ENCODE results near the gene CDK11B. TPM values are rescaled to one million over a fixed set of nuclear protein-coding genes. Genes with fewer than 3 reads are reported as not detected.
"Not testable (repeated sequence)": the region's sequence is repeated elsewhere in the genome, so short reads cannot be mapped to it uniquely, and the experiment has no call there.

Gene CDK11B
- total RNA-seq, 1 donor from 2014 or later, result 24.3 TPM

- intact Hi-C loops (cut with micrococcal nuclease); H3K36me3 ChIP-seq; H3K4me3 ChIP-seq; H3K27me3 ChIP-seq (ENCODE audit: low read depth); H3K4me1 ChIP-seq; H3K9me3 ChIP-seq (replicated peaks); H3K27ac ChIP-seq (replicated peaks): not testable (repeated sequence)
- DNase-seq, result peak; percentile 12
Measured at GRCh38 chr1:1697358-1698183, 38.8 kb upstream of the CDK11B start.

- H3K4me3 ChIP-seq; H3K27ac ChIP-seq (replicated peaks); H3K27me3 ChIP-seq (ENCODE audit: low read depth); intact Hi-C loops (cut with micrococcal nuclease); H3K9me3 ChIP-seq (replicated peaks); H3K4me1 ChIP-seq; H3K36me3 ChIP-seq: not testable (repeated sequence)
- DNase-seq, result peak; percentile 9
Measured at GRCh38 chr1:1696431-1697357, 37.9 kb upstream of the CDK11B start.

- H3K4me1 ChIP-seq; H3K9me3 ChIP-seq (replicated peaks); H3K36me3 ChIP-seq; H3K27me3 ChIP-seq (ENCODE audit: low read depth); intact Hi-C loops (cut with micrococcal nuclease): not testable (repeated sequence)
- peak within 1 kb of the TSS; percentile 69 for H3K4me3 ChIP-seq
- DNase-seq, result peak; percentile 89
- H3K27ac ChIP-seq (replicated peaks), result peak within 1 kb of the TSS; percentile 93
Measured at GRCh38 chr1:1692714-1693647, 34.2 kb upstream of the CDK11B start, which contains the start of gene SLC35E2B. SLC35E2B (minus strand) TSS chr1:1692795; CDS start chr1:1676699, 16,096 bp downstream.

DNA sequence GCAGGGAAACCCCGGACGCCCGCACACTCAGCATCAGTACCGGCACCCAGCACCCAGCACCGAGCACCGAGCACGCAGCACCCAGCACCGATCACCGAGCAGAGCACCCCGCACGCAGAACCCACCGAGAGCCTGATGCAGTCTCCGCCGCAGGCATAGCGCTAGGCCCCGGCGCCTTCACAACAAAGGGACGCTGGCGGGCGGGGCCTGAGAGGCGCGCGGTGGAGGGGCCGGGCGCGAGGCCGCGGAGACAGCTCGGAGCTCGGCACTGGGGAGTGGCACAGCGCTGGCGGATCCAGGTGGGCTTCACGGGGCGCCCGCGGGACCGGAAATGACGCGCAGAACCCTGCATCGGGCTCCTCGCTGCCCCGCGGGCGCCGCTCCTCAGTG lies 33.5 kb upstream of the CDK11B start:
- H3K36me3 ChIP-seq; intact Hi-C loops (cut with micrococcal nuclease); H3K4me1 ChIP-seq; H3K9me3 ChIP-seq (replicated peaks); H3K27me3 ChIP-seq (ENCODE audit: low read depth): not testable (repeated sequence)
- DNase-seq, result peak; percentile 72
- peak overlapping the region; percentile 69 for H3K4me3 ChIP-seq
- peak overlapping the region; percentile 93 for H3K27ac ChIP-seq (replicated peaks)

DNA sequence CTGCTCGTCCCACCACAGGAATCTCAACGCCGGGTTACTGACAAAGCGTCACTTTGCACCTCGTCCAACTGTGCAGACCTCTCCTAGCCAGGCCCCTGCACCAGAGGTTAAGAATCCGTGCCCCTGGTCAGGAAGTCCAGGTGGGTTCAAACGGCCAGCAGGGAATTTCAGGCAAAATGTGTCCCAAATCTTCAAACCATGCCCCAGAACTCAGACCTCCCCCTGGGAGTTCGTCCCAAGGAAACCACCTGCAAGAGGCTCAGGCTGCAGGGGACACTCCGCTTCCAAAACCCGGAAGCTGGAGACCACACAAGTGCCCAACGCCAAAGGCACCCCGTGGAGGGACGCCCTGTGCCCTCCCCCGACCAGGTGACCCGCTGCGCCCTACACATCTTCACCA lies 32.6 kb upstream of the CDK11B start:
- H3K9me3 ChIP-seq (replicated peaks); H3K36me3 ChIP-seq; intact Hi-C loops (cut with micrococcal nuclease); H3K4me1 ChIP-seq; H3K27me3 ChIP-seq (ENCODE audit: low read depth): not testable (repeated sequence)
- H3K27ac ChIP-seq (replicated peaks), result peak overlapping the region; percentile 42
- H3K4me3 ChIP-seq, result peak overlapping the region; percentile 50
- DNase-seq, result peak; percentile 3

DNA sequence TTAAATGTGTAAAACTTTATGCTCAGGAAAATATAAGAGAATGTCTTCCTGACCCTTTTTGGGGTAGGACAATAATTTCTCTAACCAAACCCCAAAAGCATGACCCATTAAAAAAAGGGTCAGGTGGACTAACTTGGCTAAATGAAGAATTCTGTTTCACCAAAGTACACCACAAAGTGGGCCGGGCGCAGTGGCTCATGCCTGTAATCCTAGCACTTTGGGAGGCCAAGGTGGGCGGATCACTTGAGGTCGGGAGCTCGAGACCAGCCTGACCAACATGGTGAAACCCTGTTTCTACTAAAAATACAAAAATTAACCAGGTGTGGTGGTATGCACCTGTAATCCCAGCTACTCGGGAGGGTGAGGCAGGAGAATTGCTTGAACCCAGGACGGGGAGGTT lies 30.7 kb upstream of the CDK11B start:
- H3K36me3 ChIP-seq; H3K9me3 ChIP-seq (replicated peaks); H3K4me3 ChIP-seq; H3K27me3 ChIP-seq (ENCODE audit: low read depth); H3K4me1 ChIP-seq; H3K27ac ChIP-seq (replicated peaks); DNase-seq; intact Hi-C loops (cut with micrococcal nuclease): not testable (repeated sequence)

- intact Hi-C loops (cut with micrococcal nuclease), result no loop called here
Measured at GRCh38 chr1:1687846-1688245, 29.0 kb upstream of the CDK11B start.

More at GRCh38 chr1:1687846-1688245, 29.0 kb upstream of the CDK11B start:
- DNase-seq, result no peak
- Histone ChIP-seq H3K4me3 (no peak overlapping the region), H3K27ac (replicated peaks) (no peak overlapping the region), H3K9me3 (replicated peaks) (no peaks in the 10 kb centered on the region), H3K36me3 (peaks cover 3% of the 10 kb centered on the region), H3K27me3 (ENCODE audit: low read depth) (no peaks in the 10 kb centered on the region), H3K4me1 (peaks cover 8% of the 10 kb centered on the region)
- TF ChIP-seq, protein P1, sequence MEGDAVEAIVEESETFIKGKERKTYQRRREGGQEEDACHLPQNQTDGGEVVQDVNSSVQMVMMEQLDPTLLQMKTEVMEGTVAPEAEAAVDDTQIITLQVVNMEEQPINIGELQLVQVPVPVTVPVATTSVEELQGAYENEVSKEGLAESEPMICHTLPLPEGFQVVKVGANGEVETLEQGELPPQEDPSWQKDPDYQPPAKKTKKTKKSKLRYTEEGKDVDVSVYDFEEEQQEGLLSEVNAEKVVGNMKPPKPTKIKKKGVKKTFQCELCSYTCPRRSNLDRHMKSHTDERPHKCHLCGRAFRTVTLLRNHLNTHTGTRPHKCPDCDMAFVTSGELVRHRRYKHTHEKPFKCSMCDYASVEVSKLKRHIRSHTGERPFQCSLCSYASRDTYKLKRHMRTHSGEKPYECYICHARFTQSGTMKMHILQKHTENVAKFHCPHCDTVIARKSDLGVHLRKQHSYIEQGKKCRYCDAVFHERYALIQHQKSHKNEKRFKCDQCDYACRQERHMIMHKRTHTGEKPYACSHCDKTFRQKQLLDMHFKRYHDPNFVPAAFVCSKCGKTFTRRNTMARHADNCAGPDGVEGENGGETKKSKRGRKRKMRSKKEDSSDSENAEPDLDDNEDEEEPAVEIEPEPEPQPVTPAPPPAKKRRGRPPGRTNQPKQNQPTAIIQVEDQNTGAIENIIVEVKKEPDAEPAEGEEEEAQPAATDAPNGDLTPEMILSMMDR (IDR thresholded peaks at IDR 0.05; ENCODE audit: borderline replicate concordance), result no peak

Measured in left ventricle myocardium inferior (tissue), 1 donor.